Upper lobe of left lung (tissue), 4 donors: ENCODE data around the gene BARX2.

Experiments
- CTCF ChIP-seq, 6 experiments: fragments of 450-650 bp in 4 of 6; fragments of 200-600 bp in 2 of 6; sonication (generic) in 2 of 6; IDR thresholded peaks; one replicate each; pipeline ENCODE4 v1.5.1; 2016 to 2019; ENCODE audit warnings: antibody characterized with exemption in 6 of 6
- EP300 ChIP-seq, 4 donors: sonication (generic); formaldehyde crosslinking; IDR thresholded peaks; one replicate each; pipeline ENCODE4 v1.5.1; 2017; ENCODE audit warnings: antibody characterized with exemption in 4 of 4, control low read depth in 2 of 4
- POLR2A ChIP-seq, 4 donors: fragments of 450-650 bp; IDR thresholded peaks; one replicate each; pipeline ENCODE4 v1.5.1; 2016 to 2017; ENCODE audit warnings: antibody characterized with exemption in 4 of 4, mild to moderate bottlenecking in 2 of 4
- POLR2AphosphoS5 ChIP-seq, 2 donors: sonication (generic); formaldehyde crosslinking; IDR thresholded peaks; one replicate each; pipeline ENCODE4 v1.5.1; 2017; ENCODE audit warnings: antibody characterized with exemption in 2 of 2

GRCh38 chr11:129346916-129347315 is 28.7 kb upstream of the BARX2 start:
- TF ChIP-seq CTCF (IDR thresholded peaks at IDR 0.05) (no peak), POLR2AphosphoS5 (IDR thresholded peaks at IDR 0.05) (no peak), POLR2A (IDR thresholded peaks at IDR 0.05) (no peak), EP300 (IDR thresholded peaks at IDR 0.05) (no peak)
